HFF-Myc (cell line): ENCODE data around the gene CCDC85C.

Experiments used
- DNase-seq: peaks from one replicate; pipeline ENCODE4 v3.0.0-alpha.2; 2011; ENCODE audit warnings: low read depth; ENCODE audit errors: extremely low read depth
- H3K4me3 ChIP-seq: replicated peaks from 2 replicates; pipeline ENCODE4 v1.5.1; 2011; ENCODE audit warnings: low read depth, mild to moderate bottlenecking, control low read depth, low read length
- CTCF ChIP-seq: IDR thresholded peaks from 2 replicates; pipeline ENCODE4 v1.5.1; 2012; ENCODE audit warnings: mild to moderate bottlenecking, low read depth, low read length, control low read depth; ENCODE audit errors: missing control alignments

Gene CCDC85C

DNA sequence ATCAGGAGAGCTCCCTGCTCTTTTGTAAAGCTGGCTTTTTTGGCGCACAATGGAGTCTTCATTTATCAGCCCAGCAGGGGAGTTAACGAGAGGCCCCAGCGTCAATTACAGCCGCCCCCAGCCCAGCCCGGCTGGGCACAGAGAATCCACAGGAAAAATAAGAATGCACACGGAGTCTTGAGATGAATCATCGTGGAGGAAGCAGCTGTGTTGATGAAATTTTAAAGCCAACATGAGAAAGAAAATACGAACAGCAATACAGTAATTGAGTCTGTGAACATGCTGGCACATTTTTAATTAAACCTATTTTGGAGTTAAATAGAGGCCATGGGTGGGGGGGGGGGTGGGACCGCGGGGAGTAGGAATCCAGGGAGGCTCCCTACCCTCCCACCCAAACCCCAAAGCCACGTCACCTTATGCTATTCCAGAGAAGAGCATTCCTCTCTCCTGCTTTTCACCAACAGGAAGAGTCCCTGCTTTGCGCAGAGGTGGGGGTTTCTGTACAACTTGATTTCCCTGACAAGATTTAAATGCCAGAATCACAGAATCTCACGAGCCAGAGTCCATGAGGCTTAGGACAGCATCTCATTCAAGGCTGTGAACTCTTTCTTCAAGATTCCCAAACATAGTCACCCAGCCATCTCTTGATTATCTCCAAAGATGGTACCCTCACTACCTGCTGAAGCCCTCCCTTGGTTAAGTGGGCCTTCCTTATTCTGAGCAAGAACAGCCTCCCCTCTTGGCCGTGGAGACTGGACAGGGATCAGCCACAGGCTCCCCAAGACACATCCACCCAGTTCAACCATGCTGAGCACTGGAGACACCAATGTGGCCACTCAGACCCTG is 72.5 kb downstream of the CCDC85C start:
- no peak overlapping the region for H3K4me3 ChIP-seq
- DNase-seq, result no peak
- no peak for TF ChIP-seq CTCF

DNA sequence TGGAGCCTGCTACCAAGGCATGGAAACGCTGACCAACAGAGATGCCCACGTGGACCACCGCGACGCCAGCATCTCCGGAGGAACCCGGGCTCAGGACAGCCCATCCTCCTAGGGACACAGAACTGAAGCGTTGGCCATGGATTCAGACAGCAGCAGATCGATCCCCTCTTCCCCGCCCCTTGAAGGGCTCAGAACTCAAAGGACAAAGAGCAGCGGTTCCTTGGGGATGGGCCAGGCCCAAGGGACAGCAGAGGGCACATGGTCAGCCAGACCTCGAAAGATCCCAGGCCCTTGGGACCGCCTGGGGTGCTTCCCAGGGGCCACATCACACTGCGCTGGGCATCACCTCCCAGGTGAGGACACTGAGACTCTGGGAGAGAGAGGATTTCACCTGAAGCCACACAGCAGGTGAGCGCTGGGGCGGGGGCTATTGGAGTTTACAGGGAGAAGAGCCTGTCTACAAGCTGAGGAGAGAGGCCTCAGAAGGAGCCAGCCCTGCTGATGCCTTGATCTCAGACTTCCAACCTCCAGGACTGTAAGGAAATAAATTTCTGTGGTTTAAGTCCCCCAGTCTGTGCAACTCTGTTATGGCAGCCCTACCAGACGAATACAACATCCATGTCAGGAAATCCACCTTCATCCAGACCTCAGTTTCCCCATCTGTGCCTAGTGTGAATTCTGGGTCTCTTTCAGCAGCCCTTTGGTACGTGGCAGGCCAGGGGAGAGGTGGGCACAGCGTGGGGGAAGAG is 73.4 kb downstream of the CCDC85C start:
- no peak for DNase-seq
- TF ChIP-seq CTCF, result no peak
- H3K4me3 ChIP-seq, result no peak overlapping the region

DNA sequence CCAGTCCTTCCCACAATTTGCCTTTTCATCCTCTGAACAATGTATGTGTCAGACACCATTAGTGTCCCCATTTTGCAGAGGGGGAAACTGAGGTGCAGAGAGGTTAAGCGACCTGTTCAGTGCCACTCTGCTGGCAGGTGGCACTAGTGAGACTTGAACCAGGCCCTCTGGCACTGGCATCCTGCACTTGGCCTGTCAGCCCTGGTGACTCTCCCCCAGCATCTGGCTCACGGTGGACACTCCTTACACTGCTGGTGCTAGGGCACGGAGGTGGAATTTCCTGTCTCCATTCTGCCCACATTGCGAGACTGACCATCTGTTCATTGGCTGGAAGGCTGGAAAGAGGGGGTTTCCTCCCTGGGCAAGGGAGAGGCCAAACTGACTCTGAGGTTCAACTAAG is 74.1 kb downstream of the CCDC85C start:
- H3K4me3 ChIP-seq, result no peak overlapping the region
- DNase-seq, result no peak
- TF ChIP-seq CTCF, result no peak

DNA sequence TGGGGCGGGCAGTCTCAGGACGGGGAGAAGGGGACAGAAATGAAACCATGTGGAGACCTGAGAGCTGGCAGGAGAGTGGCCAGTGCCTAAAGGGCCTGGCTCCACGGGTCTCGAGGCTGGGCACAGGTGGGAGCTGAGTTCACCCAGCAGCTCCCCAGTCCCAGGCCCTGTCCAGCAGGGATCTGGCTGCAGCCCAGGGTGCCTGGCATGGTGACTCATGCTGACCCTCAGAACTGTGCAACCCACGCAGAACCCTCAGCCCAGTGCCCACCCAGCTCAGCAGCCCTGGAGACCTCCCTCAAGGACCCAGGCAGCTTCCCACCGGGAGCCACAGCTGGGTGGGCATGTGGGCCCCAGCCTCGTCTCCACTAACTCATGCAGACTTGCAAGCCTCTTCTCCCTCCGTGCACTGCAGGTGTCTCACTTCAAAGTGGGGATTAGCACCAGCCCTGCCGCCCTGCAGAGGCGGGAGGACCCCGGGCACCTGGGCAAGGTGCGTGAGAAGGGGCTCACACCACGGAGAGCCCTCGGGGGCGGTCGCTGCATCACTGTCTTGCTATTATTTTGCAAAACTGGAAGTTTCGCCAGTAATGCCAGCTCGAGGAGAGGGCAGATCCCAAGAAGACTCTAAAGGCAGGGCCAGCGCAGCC is 76.5 kb downstream of the CCDC85C start:
- no peak for TF ChIP-seq CTCF
- no peak for DNase-seq
- H3K4me3 ChIP-seq, result no peak overlapping the region

- no peak for DNase-seq
- H3K4me3 ChIP-seq, result no peak overlapping the region
- TF ChIP-seq CTCF, result no peak
These were observed 77.0 kb downstream of the CCDC85C start for GRCh38 chr14:99527026-99527425.

- no peak overlapping the region for H3K4me3 ChIP-seq
- no peak for DNase-seq
- no peak for TF ChIP-seq CTCF
These were observed 78.3 kb downstream of the CCDC85C start for GRCh38 chr14:99525699-99526080.
